Measurements from ENCODE around the gene PRADC1. TPM values are rescaled to one million over a fixed set of nuclear protein-coding genes. Genes with fewer than 3 reads are reported as not detected.

PRADC1 gene
- total RNA-seq, 1 donor from 2014 or later, result 3.9 TPM

GRCh38 chr2:73237168-73237567 lies 4.1 kb upstream of the PRADC1 start:
- H3K27ac Mint-ChIP-seq, result no peak overlapping the region
- H3K79me2 ChIP-seq (ENCODE audit: low read depth), result peaks cover 81% of the 10 kb centered on the region

DNA sequence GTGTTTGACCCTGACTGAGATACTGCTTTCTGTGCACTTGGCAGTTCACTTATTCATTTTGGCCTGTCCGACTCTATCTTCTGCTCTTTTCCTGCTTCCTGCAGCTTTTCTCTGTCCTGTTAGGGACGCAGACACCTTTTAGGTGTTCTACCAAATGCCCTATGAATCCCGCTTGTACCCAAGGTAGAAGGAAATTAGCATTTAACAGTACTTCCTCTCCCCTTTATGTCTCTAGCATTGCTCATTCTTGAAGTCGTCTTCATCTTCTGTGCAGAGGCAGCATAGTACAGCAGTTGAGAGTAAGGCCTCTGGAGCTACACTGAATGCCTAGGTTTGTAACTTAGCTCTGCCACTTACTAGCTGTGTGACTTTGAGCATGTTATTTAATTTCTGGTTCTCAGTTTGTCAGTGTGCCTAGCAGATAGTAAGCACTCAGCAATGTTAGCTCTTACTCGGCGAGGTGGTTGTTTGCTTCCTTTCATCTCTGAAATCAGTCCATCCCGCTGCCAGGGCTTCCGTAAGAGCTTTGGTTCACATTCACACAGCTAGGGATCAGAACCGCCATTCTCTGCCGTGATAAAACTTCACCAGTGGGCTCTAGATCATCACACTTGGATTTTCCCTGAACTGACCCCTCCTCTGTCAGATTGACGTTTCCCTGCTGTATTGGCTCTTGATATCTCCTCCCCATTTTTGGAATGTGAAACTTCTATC lies 2.4 kb upstream of the PRADC1 start:
- Histone ChIP-seq H3K36me3 (no peaks in the 10 kb centered on the region), H3K9me3 (ENCODE audit: low read depth) (no peaks in the 10 kb centered on the region), H3K9ac (peak overlapping the region; percentile 98), H2AFZ (replicated peaks) (no peak overlapping the region), H3F3A (ENCODE audit: low read depth) (peaks cover 20% of the 10 kb centered on the region), H4K20me1 (ENCODE audit: low read depth) (peaks cover 60% of the 10 kb centered on the region), H3K4me3 (peak overlapping the region; percentile 86), H3K4me1 (peaks cover 17% of the 10 kb centered on the region), H3K4me2 (peak overlapping the region; percentile 78), H3K27ac (no peak overlapping the region), H3K79me2 (ENCODE audit: low read depth) (peaks cover 64% of the 10 kb centered on the region), H3K27me3 (no peaks in the 10 kb centered on the region)
- Mint-ChIP-seq H3K27me3 (ENCODE audit: insufficient read depth, low read depth) (peaks cover 4% of the 10 kb centered on the region), H3K4me1 (peaks cover 28% of the 10 kb centered on the region), H3K4me3 (peak overlapping the region; percentile 99), H3K27ac (peak overlapping the region; percentile 96), H3K9me3 (no peaks in the 10 kb centered on the region), H3K36me3 (no peaks in the 10 kb centered on the region)
- no peak for DNase-seq (ENCODE audit: low spot score)
- TF ChIP-seq CTCF (IDR thresholded peaks at IDR 0.05), result no peak
- no peak for TF ChIP-seq EZH2phosphoT487 (IDR thresholded peaks at IDR 0.05)
- no peak for TF ChIP-seq EZH2 (IDR thresholded peaks at IDR 0.05)

More at GRCh38 chr2:73237168-73237567, 4.1 kb upstream of the PRADC1 start:
- Mint-ChIP-seq H3K9me3 (no peaks in the 10 kb centered on the region), H3K4me3 (no peak overlapping the region), H3K36me3 (no peaks in the 10 kb centered on the region), H3K27me3 (ENCODE audit: insufficient read depth, low read depth) (peaks cover 4% of the 10 kb centered on the region), H3K4me1 (peaks cover 28% of the 10 kb centered on the region)
- Histone ChIP-seq H3K4me1 (peaks cover 17% of the 10 kb centered on the region), H3F3A (ENCODE audit: low read depth) (peaks cover 20% of the 10 kb centered on the region), H3K9me3 (ENCODE audit: low read depth) (no peaks in the 10 kb centered on the region), H3K4me3 (no peak overlapping the region), H3K4me2 (no peak overlapping the region), H3K27ac (no peak overlapping the region), H4K20me1 (ENCODE audit: low read depth) (peaks cover 77% of the 10 kb centered on the region), H3K27me3 (no peaks in the 10 kb centered on the region), H2AFZ (replicated peaks) (no peak overlapping the region), H3K9ac (no peak overlapping the region), H3K36me3 (peaks cover 6% of the 10 kb centered on the region)
- TF ChIP-seq EZH2 (IDR thresholded peaks at IDR 0.05) (no peak), CTCF (IDR thresholded peaks at IDR 0.05) (no peak), EZH2phosphoT487 (IDR thresholded peaks at IDR 0.05) (no peak)
- DNase-seq (ENCODE audit: low spot score), result no peak

GRCh38 chr2:73233932-73234832 lies 1.1 kb upstream of the PRADC1 start, which contains the start of gene CCT7:
Gene CCT7, plus strand, starts transcription at chr2:73234308. Its CDS starts 71 bp downstream, at chr2:73234379.
- H3K4me1 Mint-ChIP-seq, result peaks cover 28% of the 10 kb centered on the region
- peak; percentile 9 for TF ChIP-seq EZH2phosphoT487 (IDR thresholded peaks at IDR 0.05)
- TF ChIP-seq CTCF (IDR thresholded peaks at IDR 0.05), result no peak
- no peak for TF ChIP-seq EZH2 (IDR thresholded peaks at IDR 0.05)
- Histone ChIP-seq H3K36me3 (no peaks in the 10 kb centered on the region), H3K4me3 (peak within 1 kb of the TSS; percentile 86), H3K27ac (peak within 1 kb of the TSS; percentile 95), H3K79me2 (ENCODE audit: low read depth) (peaks cover 52% of the 10 kb centered on the region), H3K9me3 (ENCODE audit: low read depth) (no peaks in the 10 kb centered on the region), H3K4me1 (peaks cover 17% of the 10 kb centered on the region), H3K27me3 (no peaks in the 10 kb centered on the region), H3K4me2 (peak within 1 kb of the TSS; percentile 78), H4K20me1 (ENCODE audit: low read depth) (peaks cover 47% of the 10 kb centered on the region), H3F3A (ENCODE audit: low read depth) (peaks cover 20% of the 10 kb centered on the region), H3K9ac (peak within 1 kb of the TSS; percentile 98), H2AFZ (replicated peaks) (peak within 1 kb of the TSS; percentile 63)
- peak within 1 kb of the TSS; percentile 98 for H3K27ac Mint-ChIP-seq
- H3K36me3 Mint-ChIP-seq, result no peaks in the 10 kb centered on the region
- no peaks in the 10 kb centered on the region for H3K9me3 Mint-ChIP-seq
- H3K4me3 Mint-ChIP-seq, result peak within 1 kb of the TSS; percentile 99
- DNase-seq (ENCODE audit: low spot score), result peak; percentile 94
- peaks cover 4% of the 10 kb centered on the region for H3K27me3 Mint-ChIP-seq (ENCODE audit: insufficient read depth, low read depth)
